Fibroblast of skin of right quadriceps (primary cell): ENCODE results near the gene ANP32E.

Experiments
- DNase-seq: peaks from one replicate; pipeline ENCODE4 v3.0.0-alpha.2; 2013

ANP32E gene

DNA sequence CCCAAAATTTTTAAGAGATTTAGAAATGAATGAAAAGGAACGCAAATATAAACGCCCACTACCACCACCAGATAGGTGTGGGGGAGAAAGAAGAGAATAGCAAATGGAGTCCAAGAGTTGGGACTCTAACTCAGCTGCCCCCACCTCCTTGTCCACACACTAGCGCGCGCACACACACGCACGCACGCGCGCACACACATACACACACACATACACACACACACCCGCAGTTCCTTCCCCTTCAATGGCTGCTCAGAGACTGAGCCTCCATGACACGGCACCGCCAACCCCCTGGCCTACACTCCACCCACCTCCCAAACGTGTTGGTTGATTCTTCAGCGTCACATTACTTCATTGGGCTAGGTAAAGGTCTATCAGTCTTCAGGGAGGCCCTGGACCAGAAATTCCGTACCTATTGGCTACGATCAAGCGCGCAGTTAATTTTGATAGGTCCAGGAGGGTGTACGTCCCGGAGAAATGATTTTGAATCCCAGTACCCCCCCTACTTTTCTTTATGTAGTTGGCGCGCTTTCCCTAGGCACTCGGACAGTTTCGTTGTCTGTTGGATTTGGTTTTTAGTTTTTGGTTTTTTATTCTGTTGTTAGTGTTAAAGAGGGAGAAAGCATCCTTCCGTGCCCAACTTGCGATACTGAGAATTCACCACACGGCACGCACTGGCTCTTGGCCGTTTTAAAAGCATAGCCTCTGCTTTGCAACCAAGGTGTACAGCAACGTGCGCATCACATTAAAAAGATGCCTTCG lies at the start of gene ANP32E:
Gene ANP32E, minus strand, starts transcription at position 261 of the 762 bp plus-strand sequence. CDS start 326 bp downstream, outside the sequence.
- DNase-seq = peak; percentile 100

- DNase-seq = no peak
These were observed 47.3 kb upstream of the ANP32E start for GRCh38 chr1:150283260-150283659.

DNA sequence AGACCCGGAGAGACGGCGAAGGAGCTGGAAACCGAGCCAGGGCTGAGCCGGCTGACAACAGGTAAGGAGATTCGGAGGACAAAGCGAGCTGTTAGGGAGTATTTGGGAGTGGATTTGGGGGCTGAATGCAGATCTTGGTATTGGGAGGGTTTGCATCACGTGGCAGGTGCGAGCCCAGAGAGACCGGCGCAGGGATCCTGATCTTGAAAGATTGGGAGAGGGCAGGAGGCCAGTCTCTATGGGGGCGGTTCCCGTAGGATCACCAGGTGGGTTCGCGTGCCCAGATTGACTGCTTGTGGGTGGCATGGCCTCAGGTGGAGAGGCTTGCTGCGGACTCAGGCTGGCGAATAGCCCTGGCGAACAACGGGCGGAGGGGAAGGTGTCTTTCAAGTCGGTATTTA lies 46.6 kb upstream of the ANP32E start:
- DNase-seq = no peak

- DNase-seq = peak; percentile 99
These were observed 46.0 kb upstream of the ANP32E start, which contains the start of gene CIART for GRCh38 chr1:150281758-150282557. CIART (plus strand) TSS chr1:150282554; CDS start chr1:150283268, 714 bp downstream.

DNA sequence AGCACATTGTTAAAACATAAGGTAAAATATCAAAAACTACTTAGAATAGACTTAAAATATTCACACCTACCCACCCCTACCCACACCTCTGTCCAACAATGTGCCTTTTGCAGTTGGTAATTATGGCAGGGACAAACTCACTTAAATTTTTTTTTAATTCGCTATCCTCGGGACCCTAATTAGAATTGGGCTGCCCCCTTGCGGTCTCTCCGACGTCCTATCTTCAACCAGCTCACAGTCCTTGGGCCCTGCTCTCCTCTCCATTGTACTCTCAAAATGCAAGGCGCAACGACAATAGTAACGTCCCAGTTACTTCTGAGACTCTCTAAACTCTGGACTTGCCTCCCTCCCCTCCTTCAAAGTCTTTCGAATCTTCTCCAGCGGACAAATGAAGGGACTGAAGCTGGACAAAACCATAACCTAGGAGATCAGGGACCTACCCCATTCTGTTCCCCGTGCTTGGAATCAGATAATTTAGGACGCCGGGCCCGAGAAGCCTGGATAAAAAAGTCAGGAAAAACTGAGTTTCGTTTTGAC lies 45.4 kb upstream of the ANP32E start:
- peak; percentile 71 for DNase-seq

DNA sequence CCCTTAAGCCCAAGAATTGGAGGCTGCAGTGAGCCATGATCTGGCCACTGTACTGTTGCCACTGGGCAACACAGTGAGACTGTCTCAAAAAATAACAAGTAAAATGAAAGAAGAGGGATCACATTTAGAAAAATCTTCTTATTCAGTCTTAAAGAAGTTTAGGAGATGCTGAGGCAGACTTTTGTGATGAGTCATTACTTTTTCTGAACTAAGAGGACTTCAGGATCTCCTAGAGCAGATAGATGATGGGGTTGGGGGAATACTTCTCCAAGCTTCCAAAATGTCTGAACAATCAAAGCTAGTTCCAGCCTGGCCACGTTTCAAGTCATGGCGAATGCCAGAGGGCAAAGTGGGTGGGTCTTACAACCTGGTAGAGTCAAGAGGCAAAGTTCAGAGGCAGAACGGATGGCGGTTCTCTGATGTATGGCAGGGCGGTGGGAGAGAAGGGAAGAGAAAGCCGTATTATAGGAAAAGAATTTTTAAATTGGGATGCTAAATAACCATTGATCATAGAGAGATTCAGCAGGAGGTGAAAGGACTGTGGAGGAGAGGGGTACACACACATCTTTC lies 44.3 kb upstream of the ANP32E start:
- DNase-seq = no peak

DNA sequence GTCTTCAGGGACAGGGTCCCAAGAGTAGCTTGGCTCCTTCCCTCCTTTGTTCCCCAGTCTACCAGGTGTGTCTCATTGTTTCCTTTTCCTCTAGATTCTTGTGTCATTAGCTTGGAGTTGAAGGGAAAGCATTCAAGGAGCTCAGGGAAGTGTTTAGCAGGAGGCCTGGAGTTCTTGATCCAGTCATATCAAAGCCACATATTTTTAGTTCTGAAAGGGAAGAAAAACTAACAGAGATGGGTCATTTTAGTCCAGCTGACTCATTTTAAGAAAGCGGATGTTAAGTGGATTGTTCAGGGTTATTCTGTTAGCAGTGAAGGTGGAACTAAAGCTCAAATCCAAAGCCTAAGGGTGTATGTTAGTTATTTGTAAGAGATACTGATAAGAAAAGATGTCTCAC lies 37.4 kb upstream of the ANP32E start:
- DNase-seq = no peak

- no peak for DNase-seq
These were observed 35.5 kb upstream of the ANP32E start for GRCh38 chr1:150271291-150271959.

DNA sequence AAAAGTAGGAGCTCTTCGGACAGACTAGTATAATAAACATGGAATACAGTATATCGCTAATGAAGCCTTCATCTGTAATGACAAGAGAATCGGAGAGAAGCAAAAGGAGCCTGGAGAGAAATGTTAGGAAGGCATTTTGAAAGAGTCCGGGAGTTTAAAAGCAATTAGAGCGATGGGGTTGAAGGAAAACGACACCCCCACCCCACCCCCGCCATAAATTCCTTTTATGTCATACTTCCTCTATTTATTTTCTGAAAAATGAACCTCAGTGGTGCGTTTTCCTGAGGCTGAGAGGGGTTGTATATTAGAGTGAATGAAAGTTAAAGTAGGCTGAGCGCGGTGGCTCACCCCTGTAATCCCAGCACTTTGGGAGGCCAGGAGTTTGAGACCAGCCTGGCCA lies 33.5 kb upstream of the ANP32E start:
- no peak for DNase-seq

DNA sequence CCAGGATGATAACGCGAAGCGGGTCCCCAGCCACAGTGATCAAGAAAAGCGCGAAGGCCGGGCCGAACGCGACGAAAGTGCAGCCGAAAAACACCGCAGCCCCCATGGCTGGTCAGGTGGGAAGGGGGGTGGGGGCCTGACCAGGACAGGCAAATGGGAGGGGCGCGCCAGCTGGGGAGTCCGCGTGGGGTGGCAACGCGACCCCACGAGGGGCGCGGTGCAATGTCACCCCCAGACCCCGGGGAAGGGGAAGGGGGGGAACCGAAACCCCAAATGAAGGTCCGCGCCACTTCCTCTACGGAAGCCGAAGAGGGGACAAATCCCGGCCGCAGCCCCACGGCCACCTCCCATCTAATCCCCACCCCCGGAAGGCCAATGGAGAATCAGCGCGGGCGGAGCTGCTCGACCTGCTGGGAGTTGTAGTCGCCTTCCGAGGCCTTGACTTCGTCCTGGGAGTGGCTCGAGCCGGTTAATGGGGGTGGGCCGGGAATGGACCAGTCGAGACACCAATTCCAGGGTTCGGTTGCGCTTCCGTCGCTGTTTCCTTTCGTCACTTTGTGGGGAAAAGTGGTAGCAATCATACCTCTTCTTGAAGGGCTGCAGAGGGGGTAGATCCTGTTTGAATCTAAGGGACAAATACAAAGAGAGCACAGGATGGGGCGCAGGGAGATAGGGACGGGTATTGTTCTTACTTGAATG lies 32.9 kb upstream of the ANP32E start, which contains the start of gene APH1A:
Gene APH1A, minus strand, starts transcription at position 312 of the 699 bp plus-strand sequence. Its CDS starts 206 bp downstream, at position 106.
- peak; percentile 98 for DNase-seq

DNA sequence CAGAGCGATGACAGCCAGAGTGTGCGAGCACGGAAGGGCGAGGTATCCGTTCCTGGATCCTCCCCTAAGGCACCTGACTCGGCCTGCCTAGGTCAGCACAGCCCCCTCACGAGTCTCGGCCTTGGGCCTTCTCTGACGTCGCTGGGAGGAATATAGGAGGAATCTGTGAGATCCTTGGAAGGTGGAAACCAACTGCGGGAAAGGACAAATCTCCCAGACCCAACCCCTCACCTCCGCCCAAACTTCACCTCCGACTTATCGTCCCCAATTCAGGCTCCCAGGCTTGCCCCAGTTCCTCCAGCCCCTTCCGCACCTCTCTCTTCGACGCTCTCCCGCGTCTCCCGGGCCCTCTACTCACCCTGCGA lies 32.4 kb upstream of the ANP32E start:
- DNase-seq = no peak

GRCh38 chr1:150267896-150268295 lies 32.0 kb upstream of the ANP32E start:
- no peak for DNase-seq

- DNase-seq = no peak
These were observed 27.6 kb upstream of the ANP32E start for GRCh38 chr1:150263549-150263948.

DNA sequence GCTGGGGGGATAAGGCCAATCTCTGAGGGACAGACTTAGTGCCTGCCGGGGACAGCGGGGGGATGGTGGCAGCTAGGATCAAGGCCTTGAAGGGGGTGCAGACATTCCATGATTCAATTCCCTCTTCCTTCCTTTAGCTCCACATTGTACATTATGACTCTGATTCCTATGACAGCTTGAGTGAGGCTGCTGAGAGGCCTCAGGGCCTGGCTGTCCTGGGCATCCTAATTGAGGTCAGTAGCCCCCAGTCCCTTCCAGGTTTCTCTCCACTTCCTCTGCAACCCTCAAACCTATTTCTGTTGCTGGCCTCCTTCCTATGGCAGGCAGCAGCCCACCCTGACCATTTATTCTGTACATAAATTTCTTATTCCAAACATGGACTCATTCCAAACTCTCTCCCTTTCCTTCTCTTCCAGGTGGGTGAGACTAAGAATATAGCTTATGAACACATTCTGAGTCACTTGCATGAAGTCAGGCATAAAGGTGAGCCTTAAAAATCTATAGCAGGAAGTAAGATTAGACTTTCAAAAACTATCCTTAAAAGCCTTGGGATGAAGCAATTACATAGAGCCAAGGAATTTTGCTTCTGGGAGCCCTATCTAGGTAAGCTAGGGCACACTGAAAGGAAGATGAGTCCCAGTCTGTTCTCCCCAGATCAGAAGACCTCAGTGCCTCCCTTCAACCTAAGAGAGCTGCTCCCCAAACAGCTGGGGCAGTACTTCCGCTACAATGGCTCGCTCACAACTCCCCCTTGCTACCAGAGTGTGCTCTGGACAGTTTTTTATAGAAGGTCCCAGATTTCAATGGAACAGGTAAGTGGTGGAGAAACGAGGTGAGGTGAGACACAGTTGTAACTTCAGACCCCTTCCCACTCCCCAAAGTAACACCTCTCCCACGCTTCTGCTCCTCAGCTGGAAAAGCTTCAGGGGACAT lies 26.7 kb upstream of the ANP32E start:
- no peak for DNase-seq

DNA sequence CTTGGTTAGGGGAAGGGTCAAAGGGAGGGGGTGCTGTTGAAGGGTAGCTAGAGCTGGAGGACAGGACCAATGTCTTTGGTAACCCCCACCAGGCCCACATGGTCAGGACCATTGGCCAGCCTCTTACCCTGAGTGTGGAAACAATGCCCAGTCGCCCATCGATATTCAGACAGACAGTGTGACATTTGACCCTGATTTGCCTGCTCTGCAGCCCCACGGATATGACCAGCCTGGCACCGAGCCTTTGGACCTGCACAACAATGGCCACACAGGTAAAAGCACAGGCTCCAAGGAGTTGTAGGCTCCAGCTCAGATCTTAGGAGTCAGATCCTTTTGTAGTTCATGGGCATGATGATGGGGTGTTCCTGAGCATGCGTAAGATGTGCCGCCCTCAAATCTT lies 25.5 kb upstream of the ANP32E start:
- DNase-seq = no peak

- DNase-seq = no peak
These were observed 24.1 kb upstream of the ANP32E start for GRCh38 chr1:150259758-150260669.

GRCh38 chr1:150259217-150259616 lies 23.3 kb upstream of the ANP32E start:
- DNase-seq = no peak

DNA sequence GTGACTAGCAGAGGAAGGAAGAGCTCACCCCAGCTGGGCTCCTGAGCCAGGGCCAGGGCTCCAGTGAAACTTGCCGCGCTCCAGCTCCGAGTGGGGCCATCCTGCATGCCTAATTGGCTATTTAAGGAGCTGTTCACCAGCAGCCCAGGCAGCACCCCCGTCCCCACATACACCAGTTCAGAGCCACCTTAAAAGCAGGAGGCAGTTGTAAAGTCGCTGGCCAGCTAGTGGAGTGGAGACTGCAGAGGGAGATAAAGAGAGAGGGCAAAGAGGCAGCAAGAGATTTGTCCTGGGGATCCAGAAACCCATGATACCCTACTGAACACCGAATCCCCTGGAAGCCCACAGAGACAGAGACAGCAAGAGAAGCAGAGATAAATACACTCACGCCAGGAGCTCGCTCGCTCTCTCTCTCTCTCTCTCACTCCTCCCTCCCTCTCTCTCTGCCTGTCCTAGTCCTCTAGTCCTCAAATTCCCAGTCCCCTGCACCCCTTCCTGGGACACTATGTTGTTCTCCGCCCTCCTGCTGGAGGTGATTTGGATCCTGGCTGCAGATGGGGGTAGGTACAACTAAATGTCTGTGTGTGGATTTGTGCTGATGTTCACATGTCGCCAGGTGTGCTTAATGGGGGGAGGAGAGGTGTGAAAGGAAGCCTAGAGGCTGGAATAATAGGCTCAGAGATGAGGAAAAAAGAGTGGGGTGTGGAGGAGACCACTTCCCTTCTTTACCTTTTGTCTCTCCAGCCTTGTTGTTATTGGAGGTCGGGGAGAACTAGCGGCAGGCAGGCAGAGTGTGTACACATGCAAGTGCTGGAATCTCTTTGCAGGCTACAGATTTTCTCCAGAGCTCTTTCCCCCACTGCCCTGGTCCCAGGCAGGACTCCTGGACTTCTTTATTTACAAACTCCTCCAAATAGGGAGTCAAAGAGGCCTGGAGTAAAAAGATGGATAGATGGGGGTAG lies 22.0 kb upstream of the ANP32E start, which contains the start of gene CA14:
Gene CA14, plus strand, starts transcription at position 151 of the 962 bp plus-strand sequence. Its CDS starts 355 bp downstream, at position 506.
- no peak for DNase-seq
